Sigmoid colon (tissue), 4 donors: ENCODE data around the gene AASDH.

Experiments used
- EP300 ChIP-seq, 4 donors: sonication (generic); formaldehyde crosslinking; IDR thresholded peaks; one replicate each; pipeline ENCODE4 v1.6.1; 2017; ENCODE audit warnings: antibody characterized with exemption in 4 of 4
- POLR2A ChIP-seq, 2 donors: fragments of 450-650 bp; IDR thresholded peaks; one replicate each; pipeline ENCODE4 v1.6.1; 2016; ENCODE audit warnings: antibody characterized with exemption in 2 of 2, mild to moderate bottlenecking in 2 of 2, moderate library complexity in 2 of 2
- POLR2AphosphoS5 ChIP-seq, 4 donors: sonication (generic); formaldehyde crosslinking; IDR thresholded peaks; one replicate each; pipeline ENCODE4 v1.6.1; 2017; ENCODE audit warnings: antibody characterized with exemption in 4 of 4
- TF ChIP-seq, protein P1 (sequence below), 4 experiments: fragments of 450-650 bp in 3 of 4; fragments of 200-600 bp in 1 of 4; IDR thresholded peaks; one replicate each; pipeline ENCODE4 v1.5.1; 2016 to 2019; ENCODE audit warnings: antibody characterized with exemption in 4 of 4, mild to moderate bottlenecking in 3 of 4, moderate library complexity in 2 of 4

DNA sequence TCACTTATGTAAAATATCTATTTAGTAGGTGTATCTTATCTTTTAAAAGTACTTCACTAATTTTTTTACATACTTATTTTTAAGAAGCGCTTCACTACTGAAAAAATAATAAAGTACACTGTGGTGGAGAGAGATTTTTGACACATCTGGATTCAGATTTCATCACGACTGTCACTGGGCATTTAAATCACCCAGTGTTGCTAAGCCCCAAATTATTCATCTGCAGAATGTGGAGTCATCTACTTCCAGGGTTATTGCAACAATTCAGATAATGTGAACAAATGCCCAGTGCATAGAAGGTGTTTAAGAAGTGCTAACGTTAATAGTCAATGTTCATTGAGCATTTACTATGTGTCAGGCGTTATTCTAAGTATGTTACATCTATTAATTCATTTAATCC lies 41.8 kb downstream of the AASDH start:
- TF ChIP-seq, protein P1, sequence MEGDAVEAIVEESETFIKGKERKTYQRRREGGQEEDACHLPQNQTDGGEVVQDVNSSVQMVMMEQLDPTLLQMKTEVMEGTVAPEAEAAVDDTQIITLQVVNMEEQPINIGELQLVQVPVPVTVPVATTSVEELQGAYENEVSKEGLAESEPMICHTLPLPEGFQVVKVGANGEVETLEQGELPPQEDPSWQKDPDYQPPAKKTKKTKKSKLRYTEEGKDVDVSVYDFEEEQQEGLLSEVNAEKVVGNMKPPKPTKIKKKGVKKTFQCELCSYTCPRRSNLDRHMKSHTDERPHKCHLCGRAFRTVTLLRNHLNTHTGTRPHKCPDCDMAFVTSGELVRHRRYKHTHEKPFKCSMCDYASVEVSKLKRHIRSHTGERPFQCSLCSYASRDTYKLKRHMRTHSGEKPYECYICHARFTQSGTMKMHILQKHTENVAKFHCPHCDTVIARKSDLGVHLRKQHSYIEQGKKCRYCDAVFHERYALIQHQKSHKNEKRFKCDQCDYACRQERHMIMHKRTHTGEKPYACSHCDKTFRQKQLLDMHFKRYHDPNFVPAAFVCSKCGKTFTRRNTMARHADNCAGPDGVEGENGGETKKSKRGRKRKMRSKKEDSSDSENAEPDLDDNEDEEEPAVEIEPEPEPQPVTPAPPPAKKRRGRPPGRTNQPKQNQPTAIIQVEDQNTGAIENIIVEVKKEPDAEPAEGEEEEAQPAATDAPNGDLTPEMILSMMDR (IDR thresholded peaks at IDR 0.05): no peak
- TF ChIP-seq POLR2A (IDR thresholded peaks at IDR 0.05) (no peak), POLR2AphosphoS5 (IDR thresholded peaks at IDR 0.05) (no peak), EP300 (IDR thresholded peaks at IDR 0.05) (no peak)
